ENCODE data around the gene ZNF787.
"Not testable (repeated sequence)": the region's sequence is repeated elsewhere in the genome, so short reads cannot be mapped to it uniquely, and the experiment has no call there.

Gene ZNF787

GRCh38 chr19:56120002-56120370 is 1.1 kb downstream of the ZNF787 start:
- no peak for DNase-seq (ENCODE audit: low read depth)

- no peak for DNase-seq (ENCODE audit: low read depth)
Observed at GRCh38 chr19:56119582-56119978, 1.5 kb downstream of the ZNF787 start.

GRCh38 chr19:56118666-56119581 is 2.2 kb downstream of the ZNF787 start:
- no peak for DNase-seq (ENCODE audit: low read depth)

- no peak for DNase-seq (ENCODE audit: low read depth)
Observed at GRCh38 chr19:56117889-56118288, 3.2 kb downstream of the ZNF787 start.

GRCh38 chr19:56117376-56117884 is 3.7 kb downstream of the ZNF787 start:
- DNase-seq (ENCODE audit: low read depth) = no peak

- DNase-seq (ENCODE audit: low read depth) = no peak
Observed at GRCh38 chr19:56116606-56117005, 4.5 kb downstream of the ZNF787 start.

- DNase-seq (ENCODE audit: low read depth) = no peak
Observed at GRCh38 chr19:56115490-56115889, 5.6 kb downstream of the ZNF787 start.

GRCh38 chr19:56114778-56115110 is 6.4 kb downstream of the ZNF787 start:
- DNase-seq (ENCODE audit: low read depth) = no peak

GRCh38 chr19:56114051-56114777 is 6.9 kb downstream of the ZNF787 start:
- no peak for DNase-seq (ENCODE audit: low read depth)

- no peak for DNase-seq (ENCODE audit: low read depth)
Observed at GRCh38 chr19:56113074-56113632, 7.9 kb downstream of the ZNF787 start.

GRCh38 chr19:56112313-56112709 is 8.8 kb downstream of the ZNF787 start:
- DNase-seq (ENCODE audit: low read depth) = no peak

GRCh38 chr19:56111601-56112312 is 9.3 kb downstream of the ZNF787 start:
- DNase-seq (ENCODE audit: low read depth) = peak; percentile 18

GRCh38 chr19:56110515-56111448 is 10.3 kb downstream of the ZNF787 start:
- DNase-seq (ENCODE audit: low read depth) = no peak

- no peak for DNase-seq (ENCODE audit: low read depth)
Observed at GRCh38 chr19:56109226-56109625, 11.9 kb downstream of the ZNF787 start.

GRCh38 chr19:56108447-56109195 is 12.5 kb downstream of the ZNF787 start:
- DNase-seq (ENCODE audit: low read depth) = no peak

GRCh38 chr19:56107626-56108351 is 13.3 kb downstream of the ZNF787 start:
- DNase-seq (ENCODE audit: low read depth) = no peak

- DNase-seq (ENCODE audit: low read depth) = no peak
Observed at GRCh38 chr19:56106993-56107392, 14.1 kb downstream of the ZNF787 start.

- no peak for DNase-seq (ENCODE audit: low read depth)
Observed at GRCh38 chr19:56106397-56106849, 14.7 kb downstream of the ZNF787 start.

- DNase-seq (ENCODE audit: low read depth) = not testable (repeated sequence)
Observed at GRCh38 chr19:56105831-56106396, 15.2 kb downstream of the ZNF787 start.

Data from activated gamma-delta T cell treated with anti-CD3 and anti-CD28 coated beads, Interleukin-2, amount 50 U/mL, for 16 hours (primary cell).